Effector CD4-positive, alpha-beta T cell (primary cell): ENCODE measurements around the gene PUDP.
"Not testable (repeated sequence)": the region's sequence is repeated elsewhere in the genome, so short reads cannot be mapped to it uniquely, and the experiment has no call there.

ENCODE experiments used
- DNase-seq: peaks from one replicate; pipeline ENCODE4 v3.0.0-alpha.2; 2020

The PUDP gene

DNA sequence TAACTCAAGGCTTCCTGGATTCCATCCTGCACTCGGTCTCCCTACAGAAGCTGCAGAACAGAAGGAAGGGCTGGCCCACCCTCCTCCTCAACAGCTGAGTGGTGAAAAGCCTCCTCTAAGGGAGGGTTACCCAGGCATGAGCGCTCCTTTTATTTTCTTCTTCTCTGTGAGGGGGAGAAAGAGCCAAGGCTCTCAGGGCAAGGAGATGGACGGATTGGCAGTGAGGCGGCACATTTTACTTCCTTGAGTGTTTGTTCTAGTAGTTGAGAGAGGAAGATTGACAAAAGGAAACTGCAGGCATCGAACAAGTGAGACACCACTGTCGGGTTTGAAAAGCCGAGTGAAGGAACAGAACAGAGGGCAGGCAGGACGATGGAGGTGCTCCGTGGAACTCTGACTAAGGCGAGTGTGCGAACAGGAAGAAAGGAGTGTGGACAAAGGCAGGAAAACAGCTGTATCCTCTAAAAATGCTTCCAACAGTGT is 38.9 kb downstream of the PUDP start:
- DNase-seq = no peak

DNA sequence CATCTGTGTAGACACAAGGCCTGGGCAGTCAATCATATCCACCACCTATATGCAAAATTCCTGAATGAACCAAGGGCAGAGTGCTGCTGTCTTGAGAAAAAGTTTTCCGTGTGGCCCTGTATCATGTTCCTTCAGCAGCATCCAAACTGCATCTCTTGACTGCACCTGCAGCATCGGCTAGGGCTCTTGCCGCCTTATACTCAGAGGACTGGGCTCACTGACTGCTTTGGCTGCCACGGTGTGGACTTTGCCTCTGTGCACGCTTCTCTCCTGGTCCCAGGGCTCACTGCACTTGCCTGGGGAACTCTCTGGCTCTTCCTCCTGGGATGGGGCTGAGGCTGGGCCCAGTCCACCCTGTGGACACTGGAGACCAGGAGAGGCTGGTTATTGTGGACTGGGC is 39.9 kb downstream of the PUDP start:
- DNase-seq = no peak

DNA sequence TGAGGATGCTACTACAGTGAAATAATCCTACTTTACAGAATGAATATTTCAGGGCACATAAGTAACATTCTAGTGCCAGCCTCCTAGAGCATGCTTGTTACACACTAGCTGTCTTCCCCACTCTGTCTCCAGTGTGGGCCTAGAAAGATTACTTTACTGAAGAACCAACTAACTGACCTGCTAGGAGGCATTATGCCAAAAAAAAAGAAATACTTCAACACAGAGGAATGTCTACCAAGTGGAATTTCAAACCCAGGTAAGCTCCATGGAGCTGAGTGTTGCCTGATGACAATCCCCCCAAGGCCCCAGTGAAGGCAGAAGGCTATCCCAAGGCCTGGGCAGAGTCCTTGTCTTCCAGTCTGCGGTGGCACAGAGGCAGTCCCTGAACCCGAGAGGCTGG is 41.3 kb downstream of the PUDP start:
- no peak for DNase-seq

DNA sequence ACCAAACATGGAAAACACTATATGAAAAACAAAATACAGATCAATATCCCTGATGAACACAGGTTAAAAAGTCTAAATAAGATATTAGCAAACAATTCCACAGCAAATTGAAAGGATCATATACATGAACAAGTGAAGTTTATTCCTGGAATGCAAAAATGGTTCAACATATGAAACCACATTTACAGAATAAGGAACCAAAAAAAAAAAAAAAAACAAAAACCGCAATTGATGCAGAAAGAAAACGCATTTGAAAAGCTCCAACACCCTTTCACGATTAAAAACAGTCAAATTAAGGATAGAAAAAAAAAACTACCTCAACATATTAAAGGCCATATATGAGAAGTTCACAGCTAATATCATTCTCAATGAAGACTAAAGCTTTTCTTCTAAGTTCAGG is 45.8 kb downstream of the PUDP start:
- DNase-seq = no peak

DNA sequence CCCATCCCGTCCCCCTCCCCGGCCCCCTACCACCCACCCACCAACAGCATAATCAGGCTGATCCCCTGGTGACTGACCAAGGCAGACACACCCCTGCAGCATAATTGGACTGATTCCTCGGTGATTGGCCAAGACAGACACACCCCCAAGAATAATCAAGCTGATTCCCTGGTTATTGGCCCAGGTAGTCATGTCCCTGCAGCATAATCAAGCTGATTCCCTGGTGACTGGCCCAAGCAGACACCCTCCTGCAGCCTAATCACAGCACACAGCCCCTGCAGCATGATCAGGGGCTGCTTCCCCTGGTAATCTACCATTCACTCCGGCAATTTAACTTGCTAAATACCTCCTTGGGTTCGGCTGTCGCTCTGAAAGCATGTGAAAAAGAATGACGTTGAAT is 47.9 kb downstream of the PUDP start:
- no peak for DNase-seq

DNA sequence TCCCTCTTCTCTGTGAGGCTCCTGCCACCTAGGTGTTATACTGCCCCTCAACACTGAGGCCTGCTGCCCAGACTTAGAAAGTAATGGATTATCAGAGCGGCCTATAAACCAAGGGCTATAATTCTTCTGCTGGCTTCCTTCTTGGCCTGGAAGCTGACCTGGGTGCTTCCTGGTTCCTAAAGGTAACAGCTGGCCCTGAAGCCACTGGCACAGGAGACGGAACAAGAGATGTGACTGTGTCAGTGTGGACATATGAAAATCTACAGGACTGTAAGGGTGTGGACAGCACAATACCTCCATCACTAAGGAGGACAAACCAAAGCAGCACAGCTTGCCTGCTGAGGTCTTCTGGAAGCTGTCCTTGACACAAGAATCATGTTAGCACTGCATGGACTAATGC is 52.3 kb downstream of the PUDP start:
- not testable (repeated sequence) for DNase-seq

DNA sequence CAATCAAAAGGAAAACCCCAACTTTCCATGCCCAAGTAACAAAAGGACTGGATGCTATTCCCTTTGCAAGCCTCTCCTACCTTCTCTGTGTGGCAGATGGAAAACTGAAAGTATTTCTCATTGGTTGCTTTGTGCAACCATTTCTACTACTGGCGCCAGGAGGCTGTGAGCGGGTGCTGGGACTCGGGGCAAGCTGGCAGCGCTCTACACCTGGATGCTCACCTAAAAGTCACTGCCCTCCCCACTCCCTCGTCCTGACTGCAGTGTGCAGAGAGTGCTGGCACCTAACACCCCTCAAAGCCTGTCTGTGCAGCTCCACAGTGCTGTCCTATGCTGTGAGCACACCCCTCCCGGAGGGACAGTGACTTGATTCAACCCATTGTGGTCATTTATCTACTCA is 54.6 kb downstream of the PUDP start:
- no peak for DNase-seq

DNA sequence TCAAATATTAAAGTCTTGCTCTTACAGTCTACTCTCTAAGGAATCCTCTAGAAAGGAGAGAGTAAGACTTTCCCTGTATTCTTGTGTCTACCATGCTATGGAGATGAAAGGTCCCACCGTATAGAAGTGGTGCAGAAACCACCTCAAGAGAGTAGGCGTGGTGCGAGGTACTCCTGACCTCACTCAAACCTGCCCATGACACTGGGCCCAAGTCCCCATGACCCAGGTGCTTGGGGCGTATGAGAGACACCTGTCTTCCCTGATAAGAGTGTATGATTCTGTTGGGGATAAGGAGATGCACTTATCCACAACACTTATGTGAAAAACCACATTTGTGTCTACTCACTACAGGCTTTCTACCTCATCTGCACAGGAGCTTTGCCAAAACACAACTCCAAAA is 55.4 kb downstream of the PUDP start:
- DNase-seq = no peak

DNA sequence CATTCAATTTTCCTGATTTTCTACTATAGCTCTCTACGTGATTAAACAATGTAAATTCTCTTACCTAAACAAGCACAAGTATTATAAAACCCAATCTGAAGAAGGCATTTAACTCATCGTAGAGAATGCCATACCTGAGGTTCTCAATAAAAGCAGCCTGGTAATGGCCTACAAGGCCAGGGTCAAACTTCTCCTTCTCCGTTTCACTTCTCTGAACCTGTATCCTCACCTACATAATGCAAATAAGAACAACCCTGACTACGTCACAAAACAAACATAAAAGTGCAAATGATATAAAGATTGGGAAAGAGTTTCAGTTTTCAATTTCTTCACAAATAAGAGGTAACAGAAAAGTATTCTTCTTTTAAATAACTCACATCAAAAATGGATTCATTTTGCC is 56.0 kb downstream of the PUDP start:
- DNase-seq = no peak

DNA sequence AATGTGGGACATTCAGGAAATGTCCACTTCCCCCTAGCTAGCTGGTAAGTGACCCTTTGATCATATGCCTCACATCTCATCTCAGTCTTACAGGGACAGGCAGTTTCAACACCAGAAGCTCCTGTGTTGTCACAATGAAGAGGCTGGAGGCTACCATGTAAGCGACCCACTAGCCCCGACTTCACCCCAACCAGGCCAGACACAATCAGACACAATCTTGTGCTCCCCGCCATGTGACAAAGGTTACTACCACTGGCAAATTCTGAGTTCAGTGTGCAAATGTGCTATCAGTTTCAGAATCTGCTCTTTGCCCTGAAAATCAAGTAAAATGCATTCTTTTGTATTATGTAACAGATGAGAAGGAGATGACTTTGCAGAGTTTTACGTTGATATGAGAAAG is 57.3 kb downstream of the PUDP start:
- no peak for DNase-seq

DNA sequence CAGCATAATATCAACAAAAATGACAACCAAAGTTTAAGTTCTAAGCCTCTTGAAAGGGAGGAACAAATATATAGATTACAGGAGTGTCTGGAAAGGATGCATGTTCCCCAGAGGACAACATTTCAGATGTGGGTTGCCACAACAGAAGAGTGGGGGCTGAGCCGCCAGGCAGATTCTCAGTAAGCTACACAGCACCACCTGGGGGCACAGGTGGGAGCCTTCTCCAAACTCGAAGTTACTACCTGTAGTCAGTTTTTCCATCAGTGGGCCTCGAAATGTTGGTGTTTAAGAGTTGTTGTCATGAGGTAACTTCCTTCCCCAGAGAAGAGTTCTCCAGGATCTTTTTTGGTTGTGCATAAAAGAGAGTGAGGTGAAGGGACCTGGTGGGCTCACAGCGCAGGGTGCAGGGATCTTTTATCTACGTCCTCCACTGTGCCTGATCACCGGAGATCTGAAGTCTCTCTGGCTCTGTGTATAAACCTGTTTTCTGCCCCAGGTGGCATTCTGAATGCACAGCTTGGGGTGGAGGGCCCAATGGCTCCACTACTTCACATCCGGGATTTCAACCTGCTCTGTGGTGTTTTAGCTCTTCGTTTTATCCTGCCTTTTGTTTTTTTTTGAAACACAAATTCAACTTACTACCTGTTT is 58.9 kb downstream of the PUDP start:
- DNase-seq = peak; percentile 16

DNA sequence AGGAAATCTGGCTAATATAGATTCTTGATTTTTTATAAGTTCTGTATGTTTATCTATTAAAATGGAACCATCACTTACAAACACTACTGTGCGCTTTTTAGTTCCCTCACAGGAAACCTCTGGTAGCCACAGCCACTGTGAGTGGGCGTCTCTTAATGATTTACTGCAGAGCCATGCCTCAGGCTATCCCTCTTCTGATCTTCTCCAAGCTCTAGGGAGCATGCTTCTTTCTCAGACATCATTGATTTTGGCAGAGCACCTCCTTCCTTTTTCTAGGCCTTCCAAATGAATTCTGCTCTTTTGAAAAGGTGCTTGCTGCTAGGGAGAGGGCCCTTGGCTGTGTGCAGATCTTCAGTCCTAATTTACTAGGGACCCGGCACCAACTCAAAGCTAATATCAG is 61.6 kb downstream of the PUDP start:
- no peak for DNase-seq

DNA sequence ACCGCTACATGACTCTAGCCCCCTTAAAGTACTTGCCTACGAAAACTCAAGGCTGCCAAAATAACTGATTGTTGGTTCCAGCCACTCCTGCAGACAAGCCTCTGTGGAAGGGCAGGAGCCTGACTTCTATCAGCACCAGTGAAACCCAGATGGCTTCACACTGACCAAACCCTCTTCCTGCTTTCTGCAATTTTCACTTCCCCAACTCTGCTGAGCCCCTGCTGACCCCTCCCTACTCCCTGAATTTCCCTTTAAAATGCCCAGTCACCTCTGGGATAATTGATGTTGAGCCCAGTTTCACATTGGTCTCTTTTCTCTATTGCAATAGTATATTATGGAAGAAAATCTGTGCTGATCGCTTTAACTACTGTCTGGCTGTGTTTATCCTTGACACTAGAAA is 62.1 kb downstream of the PUDP start:
- no peak for DNase-seq

DNA sequence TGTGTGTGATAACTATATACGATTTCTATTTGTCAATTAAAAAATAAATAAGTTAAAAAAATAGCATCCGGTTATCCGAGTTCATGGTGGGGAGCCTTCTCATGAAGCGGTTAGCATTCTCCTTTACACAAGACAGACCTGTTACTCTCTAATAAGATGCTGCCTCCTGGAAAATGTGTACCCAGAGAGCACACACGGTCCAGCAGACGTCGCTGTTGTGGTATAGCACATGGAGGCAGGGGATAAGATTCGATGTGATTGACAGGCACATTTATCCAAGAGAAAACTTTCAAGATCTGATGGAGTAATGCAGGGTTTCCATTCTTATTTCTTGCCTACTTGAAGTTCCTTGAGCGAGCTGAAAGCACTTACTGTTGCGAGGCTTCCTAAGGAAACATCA is 63.1 kb downstream of the PUDP start:
- DNase-seq = no peak

DNA sequence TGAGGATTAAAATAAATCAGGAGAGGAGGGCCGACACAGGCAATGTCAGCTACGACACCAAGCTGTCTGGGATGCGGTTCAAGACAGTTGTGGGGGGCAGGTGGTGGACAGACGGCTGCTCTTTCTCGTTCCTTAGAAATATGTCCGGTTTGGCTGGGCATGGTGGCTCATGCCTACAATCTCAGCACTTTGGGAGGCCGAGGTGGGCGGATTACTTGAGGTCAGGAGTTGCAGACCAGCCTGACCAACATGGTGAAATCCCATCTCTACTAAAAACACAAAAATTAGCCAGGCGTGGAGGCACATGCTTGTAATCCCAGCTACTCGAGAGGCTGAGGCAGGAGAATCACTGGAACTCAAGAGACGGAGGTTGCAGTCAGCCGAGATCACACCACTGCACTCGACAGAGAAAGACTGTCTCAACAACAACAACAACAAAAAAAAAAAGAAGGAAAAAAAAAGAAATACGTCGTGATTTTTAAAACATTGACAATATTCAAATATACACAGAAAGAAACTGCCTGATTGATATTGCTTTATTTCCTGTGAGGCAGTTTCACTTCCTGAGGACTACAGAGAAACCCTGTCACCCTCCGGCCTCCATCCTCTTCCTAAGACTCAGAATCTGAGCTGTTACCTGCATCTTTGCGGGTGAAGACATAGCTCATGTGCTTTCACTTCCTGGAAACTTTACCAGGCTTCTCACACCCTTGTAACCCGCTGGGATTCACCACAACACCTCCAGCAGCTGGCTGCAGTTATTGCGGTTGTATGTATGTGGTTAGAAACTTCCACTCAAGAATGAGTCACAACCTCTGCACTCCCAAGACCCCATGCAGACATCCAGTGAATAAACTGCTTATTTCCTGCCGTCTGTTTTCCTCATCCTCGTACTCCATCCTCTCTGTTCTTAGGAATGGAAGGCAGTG is 64.2 kb downstream of the PUDP start:
- DNase-seq = peak; percentile 42

DNA sequence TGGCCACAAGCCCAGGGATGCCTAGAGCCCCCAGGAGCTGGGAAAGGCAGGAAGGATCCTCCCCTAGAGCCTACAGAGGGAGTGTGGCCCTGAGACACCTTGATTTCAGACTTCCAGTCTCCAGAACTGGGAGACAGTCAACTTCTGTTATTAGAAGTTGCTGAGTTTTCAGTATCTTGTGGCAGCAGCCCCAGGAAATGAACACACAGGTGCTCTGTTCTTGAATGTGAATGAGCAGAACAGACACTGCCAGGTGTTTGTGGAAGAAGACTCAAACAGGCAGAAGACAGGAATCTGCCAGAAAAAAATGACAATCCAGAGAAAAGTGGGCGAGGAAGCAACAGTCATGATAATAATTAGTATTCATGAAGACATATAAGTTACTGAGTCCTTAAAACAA is 64.9 kb downstream of the PUDP start:
- DNase-seq = no peak

DNA sequence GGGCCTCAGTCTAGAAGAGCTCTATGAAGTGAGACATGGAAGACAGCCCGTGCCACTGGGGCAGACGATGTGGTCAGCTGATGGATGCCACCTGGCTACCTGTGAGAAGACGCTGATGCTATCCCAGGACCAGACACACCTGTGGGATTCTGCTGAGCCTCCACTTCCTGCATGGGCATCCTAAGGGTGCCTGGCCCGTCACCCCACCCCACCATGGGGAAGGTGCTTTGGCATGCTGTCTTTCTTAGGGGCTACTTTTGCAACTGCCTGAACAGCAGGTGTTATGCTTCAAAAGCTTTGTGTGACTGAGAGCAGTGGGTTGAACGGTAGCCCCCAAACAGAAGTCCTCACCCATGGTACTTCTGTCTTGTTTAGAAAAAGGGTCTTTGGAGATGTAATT is 65.4 kb downstream of the PUDP start:
- no peak for DNase-seq

DNA sequence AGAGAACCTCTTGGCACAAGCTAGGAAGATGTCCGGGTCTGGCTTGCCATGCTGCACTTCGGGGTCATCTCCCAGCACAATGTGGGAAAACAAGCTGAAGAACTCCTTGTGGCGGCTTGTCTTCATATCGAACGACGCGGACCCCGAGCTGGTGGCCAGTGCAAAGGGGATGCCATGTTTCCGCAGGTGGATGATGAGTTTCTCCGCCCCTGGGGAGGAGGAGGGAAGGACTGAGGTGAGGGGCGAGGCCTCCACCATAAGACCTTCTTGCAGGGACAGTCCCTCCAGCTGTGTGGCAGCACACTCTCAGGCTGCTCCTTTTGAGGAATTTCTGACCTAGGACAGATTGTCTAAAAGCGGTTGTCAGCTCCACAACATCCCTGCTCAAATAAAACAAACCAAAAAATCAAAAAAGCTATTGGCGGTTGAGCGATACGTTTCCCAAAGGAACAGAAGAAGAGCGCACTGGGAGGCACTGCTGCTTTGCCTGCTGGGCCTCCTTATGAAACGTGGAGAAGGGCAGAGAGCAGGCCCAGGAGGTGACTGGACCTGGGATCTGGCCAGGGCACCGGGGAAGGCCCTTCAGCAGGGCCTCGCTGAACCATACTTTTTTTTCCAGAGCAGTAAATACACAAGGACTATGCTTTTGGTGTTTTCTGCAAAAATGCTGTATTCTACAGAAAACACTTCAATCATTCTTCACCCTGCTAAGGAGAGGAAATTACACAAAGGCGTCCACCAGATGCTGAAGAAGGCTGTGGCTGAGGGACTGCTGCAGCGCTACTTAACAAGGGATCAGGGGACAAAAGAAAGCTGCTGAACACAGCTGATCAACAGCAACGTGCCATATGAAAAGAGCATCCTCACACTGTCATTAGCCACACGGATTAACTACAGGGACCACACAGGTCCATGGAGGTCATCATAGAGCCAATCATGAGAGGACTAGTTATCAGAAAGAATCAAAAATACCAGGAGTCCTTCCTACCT is 70.4 kb downstream of the PUDP start:
- no peak for DNase-seq

DNA sequence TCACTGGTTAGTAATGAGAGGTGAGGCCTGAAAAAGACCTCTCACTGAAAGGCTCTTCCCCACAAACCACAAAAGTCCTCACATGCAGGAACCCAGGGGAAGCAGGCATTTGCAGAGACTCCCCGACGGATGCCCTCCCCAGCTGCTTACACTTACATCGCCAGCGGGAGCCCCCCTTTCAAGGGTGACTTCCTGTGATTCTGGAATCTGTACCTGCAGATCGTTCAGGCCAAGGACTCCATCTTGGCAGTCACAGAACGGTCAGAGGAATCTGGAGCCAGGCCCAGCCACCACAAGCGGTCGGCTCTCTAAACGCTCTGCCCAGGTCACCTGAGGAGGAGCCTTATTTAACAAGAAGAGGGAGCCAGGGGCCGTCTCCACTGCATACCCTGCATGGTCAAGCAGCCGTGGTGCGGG is 71.7 kb downstream of the PUDP start:
- no peak for DNase-seq

DNA sequence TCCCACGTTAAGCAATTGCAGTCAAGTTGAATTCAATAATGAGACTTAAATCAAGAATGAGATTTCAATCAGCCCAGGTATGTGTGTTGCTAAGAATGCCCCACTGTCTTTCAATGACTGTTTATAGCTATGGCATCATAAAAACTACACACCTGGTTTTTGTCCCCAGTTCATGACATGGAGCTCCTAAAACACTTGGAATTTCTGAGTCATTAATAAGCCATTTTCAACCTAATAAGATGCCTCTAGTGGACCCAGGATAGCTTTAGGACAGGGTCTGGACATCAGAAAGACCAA is 73.1 kb downstream of the PUDP start:
- no peak for DNase-seq

DNA sequence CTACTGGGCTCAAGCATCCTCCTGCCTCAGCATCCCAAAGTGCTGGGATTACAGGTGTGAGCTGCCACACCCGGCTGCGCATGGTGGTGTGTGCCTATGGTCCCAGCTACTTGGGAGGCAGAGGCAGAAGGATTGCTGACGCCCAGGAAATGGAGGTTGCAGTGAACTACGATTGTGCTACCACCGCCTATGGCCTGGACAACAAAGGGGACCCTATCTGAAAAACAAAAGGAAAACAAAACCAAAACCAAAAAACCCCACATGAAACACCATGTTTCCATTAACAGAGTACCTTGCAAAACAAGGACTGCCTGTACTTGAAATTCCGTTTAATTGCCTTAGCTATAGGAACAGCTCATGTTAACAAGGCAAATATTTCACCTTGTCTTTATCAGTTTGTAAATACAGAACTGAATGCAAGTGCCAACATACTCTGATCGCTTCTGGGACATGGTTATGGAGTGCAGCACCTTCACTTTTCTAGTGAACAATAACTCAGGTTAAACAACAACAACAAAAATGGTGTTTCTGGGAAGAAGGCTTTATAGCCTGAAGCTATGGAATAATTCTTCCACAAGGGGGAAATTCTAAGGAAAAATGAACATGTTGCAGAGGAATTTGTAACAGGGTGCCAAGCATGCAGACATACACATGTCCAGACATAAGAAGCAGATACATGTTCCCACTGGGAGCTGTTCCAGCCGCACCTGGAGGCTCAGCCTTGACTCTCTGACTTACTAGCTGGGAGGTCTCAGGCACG is 73.6 kb downstream of the PUDP start:
- DNase-seq = no peak

DNA sequence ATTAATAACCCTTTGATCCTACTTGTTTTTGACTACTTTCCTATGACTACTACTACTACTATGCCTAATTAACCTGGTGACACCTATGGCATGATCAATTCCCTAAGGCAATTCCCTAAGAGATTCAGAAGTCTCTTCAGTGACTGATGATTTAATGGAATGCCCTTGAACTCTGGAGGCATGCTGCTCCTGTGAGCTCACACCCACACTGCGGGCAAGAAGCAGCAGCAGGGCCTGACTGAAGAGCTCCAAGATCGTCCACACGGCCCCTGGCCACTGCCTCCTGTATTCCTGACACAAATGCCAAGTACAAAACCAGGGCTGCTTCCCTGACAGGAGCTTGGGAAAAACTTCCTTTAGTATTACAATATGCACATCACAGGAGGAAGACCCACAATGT is 74.6 kb downstream of the PUDP start:
- no peak for DNase-seq

DNA sequence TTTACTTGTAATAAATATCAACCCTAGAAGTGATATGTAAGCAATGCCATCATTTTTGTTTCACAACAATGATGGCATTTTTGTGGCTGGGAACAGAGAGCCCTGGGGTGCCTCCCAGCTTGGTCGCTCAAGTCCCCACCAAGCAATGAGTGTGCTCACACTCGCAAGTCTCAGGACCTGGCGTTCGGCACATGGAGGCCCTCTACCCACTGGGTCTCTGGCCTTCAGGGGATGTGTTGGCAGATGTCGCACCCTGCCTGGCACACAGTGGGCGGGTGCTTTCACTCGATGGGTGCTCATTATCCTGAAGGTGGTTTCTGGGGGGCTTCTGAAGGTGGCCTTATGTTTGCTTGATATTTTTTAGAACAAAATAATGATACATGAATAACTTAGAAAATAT is 75.1 kb downstream of the PUDP start:
- DNase-seq = no peak
